ENCODE data around the gene KBTBD7.

Gene KBTBD7

DNA sequence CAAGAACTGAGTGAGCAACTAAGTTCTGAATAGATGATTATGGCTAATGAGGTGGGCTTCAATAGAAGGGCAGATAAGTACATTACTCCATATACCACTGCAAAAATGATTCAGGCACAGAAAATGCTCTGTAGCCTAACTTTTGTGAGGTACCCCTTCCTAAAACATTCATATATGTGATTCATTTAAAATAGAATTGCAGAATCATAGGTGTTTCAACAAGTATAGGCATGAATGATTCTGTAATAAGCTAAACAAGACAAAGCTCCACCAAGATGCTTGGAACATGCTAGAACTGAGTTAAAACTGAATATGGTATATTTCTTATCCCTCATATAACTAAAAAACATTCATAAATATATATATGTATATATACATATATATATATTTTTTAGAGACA is 12.1 kb downstream of the KBTBD7 start:
- Histone ChIP-seq H2AFZ (ENCODE audit: low read length) (no peak overlapping the region), H3K4me2 (ENCODE audit: low read depth, low read length, poor library complexity, severe bottlenecking) (no peak overlapping the region), H3K4me3 (ENCODE audit: low read length, poor library complexity, severe bottlenecking) (no peak overlapping the region), H3K36me3 (ENCODE audit: insufficient read depth, low read length) (no peaks in the 10 kb centered on the region), H3K4me1 (ENCODE audit: insufficient read depth, low read length, poor library complexity, severe bottlenecking) (peaks cover 3% of the 10 kb centered on the region), H3K9ac (ENCODE audit: low read depth, low read length, poor library complexity, severe bottlenecking) (no peak overlapping the region), H3K9me3 (ENCODE audit: insufficient read depth, low read depth, low read length) (no peaks in the 10 kb centered on the region), H3K9me2 (replicated peaks; ENCODE audit: low read depth, low read length) (no peaks in the 10 kb centered on the region), H4K20me1 (ENCODE audit: insufficient read depth, low read length, poor library complexity, severe bottlenecking) (no peaks in the 10 kb centered on the region), H3K79me2 (ENCODE audit: insufficient read depth, low read length) (no peaks in the 10 kb centered on the region), H3F3A (ENCODE audit: low read depth) (no peaks in the 10 kb centered on the region), H3K27me3 (ENCODE audit: insufficient read depth, low read length, poor library complexity, severe bottlenecking) (no peaks in the 10 kb centered on the region)
- TF ChIP-seq, protein P1, sequence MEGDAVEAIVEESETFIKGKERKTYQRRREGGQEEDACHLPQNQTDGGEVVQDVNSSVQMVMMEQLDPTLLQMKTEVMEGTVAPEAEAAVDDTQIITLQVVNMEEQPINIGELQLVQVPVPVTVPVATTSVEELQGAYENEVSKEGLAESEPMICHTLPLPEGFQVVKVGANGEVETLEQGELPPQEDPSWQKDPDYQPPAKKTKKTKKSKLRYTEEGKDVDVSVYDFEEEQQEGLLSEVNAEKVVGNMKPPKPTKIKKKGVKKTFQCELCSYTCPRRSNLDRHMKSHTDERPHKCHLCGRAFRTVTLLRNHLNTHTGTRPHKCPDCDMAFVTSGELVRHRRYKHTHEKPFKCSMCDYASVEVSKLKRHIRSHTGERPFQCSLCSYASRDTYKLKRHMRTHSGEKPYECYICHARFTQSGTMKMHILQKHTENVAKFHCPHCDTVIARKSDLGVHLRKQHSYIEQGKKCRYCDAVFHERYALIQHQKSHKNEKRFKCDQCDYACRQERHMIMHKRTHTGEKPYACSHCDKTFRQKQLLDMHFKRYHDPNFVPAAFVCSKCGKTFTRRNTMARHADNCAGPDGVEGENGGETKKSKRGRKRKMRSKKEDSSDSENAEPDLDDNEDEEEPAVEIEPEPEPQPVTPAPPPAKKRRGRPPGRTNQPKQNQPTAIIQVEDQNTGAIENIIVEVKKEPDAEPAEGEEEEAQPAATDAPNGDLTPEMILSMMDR (conservative IDR thresholded peaks at IDR 0.05; ENCODE audit: low read length), result no peak
- no peak for TF ChIP-seq EZH2phosphoT487 (IDR thresholded peaks at IDR 0.05; ENCODE audit: borderline replicate concordance)

DNA sequence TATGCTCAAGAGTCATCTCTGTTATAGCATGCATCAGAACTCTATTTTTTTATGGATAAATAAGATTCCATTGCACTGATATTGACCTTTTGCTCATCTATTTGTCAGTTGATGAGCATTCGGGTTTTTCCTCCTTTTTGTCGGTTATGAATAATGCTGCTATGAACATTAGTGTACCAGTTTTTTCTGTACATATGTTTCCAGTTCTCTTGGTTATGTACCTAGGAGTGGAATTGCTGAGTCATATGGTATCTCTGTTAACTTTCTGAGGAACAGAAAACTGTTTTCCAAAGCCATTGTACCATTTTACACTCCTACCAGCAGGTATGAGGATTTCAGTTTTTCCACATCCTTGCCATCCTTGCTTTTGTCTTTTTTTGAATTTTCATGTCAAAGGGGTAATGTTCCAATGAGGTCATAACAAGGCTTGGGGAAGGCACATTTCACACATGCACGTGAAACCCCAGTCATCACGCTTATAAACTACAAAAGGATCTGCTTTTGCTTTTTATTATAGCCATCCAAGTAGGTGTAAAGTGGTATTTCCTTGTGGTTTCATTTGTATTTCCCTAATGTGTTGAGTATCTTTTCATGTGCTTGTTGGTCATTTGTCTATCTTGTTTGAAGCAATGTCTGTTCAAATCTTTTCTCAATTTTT is 14.6 kb downstream of the KBTBD7 start:
- TF ChIP-seq EZH2phosphoT487 (IDR thresholded peaks at IDR 0.05; ENCODE audit: borderline replicate concordance), result no peak
- TF ChIP-seq, protein P1 (conservative IDR thresholded peaks at IDR 0.05; ENCODE audit: low read length), result no peak
- Histone ChIP-seq H3K9ac (ENCODE audit: low read depth, low read length, poor library complexity, severe bottlenecking) (no peak overlapping the region), H3K4me2 (ENCODE audit: low read depth, low read length, poor library complexity, severe bottlenecking) (no peak overlapping the region), H3K9me2 (replicated peaks; ENCODE audit: low read depth, low read length) (no peaks in the 10 kb centered on the region), H3K36me3 (ENCODE audit: insufficient read depth, low read length) (no peaks in the 10 kb centered on the region), H3K27me3 (ENCODE audit: insufficient read depth, low read length, poor library complexity, severe bottlenecking) (no peaks in the 10 kb centered on the region), H3K79me2 (ENCODE audit: insufficient read depth, low read length) (no peaks in the 10 kb centered on the region), H3K4me3 (ENCODE audit: low read length, poor library complexity, severe bottlenecking) (no peak overlapping the region), H2AFZ (ENCODE audit: low read length) (no peak overlapping the region), H3K9me3 (ENCODE audit: insufficient read depth, low read depth, low read length) (0 out of 2 replicates have a peak, but pooled peaks cover 4% of the 10 kb centered on the region), H3K4me1 (ENCODE audit: insufficient read depth, low read length, poor library complexity, severe bottlenecking) (peaks cover 3% of the 10 kb centered on the region), H4K20me1 (ENCODE audit: insufficient read depth, low read length, poor library complexity, severe bottlenecking) (no peaks in the 10 kb centered on the region), H3F3A (ENCODE audit: low read depth) (no peaks in the 10 kb centered on the region)

DNA sequence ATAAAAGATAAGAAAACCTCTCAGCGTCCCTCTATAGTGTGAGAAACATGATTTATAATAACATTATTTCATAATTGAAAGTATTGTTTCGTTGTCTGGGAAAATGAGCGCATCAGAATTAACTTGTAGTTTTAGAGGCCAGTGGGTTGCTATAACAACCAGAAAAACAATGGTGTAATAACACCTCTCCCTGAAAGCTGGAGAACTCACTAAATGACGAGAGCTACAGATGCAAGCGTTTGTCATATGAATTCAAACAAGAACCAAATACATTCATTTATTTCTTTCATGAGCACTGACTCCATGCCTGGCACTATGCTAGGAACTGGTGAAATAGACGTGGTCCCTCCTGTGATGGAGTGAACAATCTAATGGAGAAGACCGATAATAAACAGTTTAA is 16.3 kb downstream of the KBTBD7 start:
- no peak for TF ChIP-seq EZH2phosphoT487 (IDR thresholded peaks at IDR 0.05; ENCODE audit: borderline replicate concordance)
- TF ChIP-seq, protein P1 (conservative IDR thresholded peaks at IDR 0.05; ENCODE audit: low read length), result no peak
- Histone ChIP-seq H3K79me2 (ENCODE audit: insufficient read depth, low read length) (no peaks in the 10 kb centered on the region), H2AFZ (ENCODE audit: low read length) (no peak overlapping the region), H3F3A (ENCODE audit: low read depth) (no peaks in the 10 kb centered on the region), H3K4me2 (ENCODE audit: low read depth, low read length, poor library complexity, severe bottlenecking) (no peak overlapping the region), H3K4me1 (ENCODE audit: insufficient read depth, low read length, poor library complexity, severe bottlenecking) (peaks cover 3% of the 10 kb centered on the region), H3K9ac (ENCODE audit: low read depth, low read length, poor library complexity, severe bottlenecking) (no peak overlapping the region), H3K9me2 (replicated peaks; ENCODE audit: low read depth, low read length) (no peaks in the 10 kb centered on the region), H4K20me1 (ENCODE audit: insufficient read depth, low read length, poor library complexity, severe bottlenecking) (no peaks in the 10 kb centered on the region), H3K27me3 (ENCODE audit: insufficient read depth, low read length, poor library complexity, severe bottlenecking) (no peaks in the 10 kb centered on the region), H3K4me3 (ENCODE audit: low read length, poor library complexity, severe bottlenecking) (no peak overlapping the region), H3K9me3 (ENCODE audit: insufficient read depth, low read depth, low read length) (0 out of 2 replicates have a peak, but pooled peaks cover 4% of the 10 kb centered on the region), H3K36me3 (ENCODE audit: insufficient read depth, low read length) (no peaks in the 10 kb centered on the region)

Measured in Loucy (cell line).